ENCODE data around the gene PDHB.
"Not testable (repeated sequence)": the region's sequence is repeated elsewhere in the genome, so short reads cannot be mapped to it uniquely, and the experiment has no call there.

PDHB gene

GRCh38 chr3:58433400-58434167, at the start of gene PDHB:
Gene PDHB, minus strand, starts transcription at chr3:58433832. Its CDS starts 23 bp downstream, at chr3:58433809.
- peak; percentile 76 to 85 (median 81) for DNase-seq (ENCODE audit: low read depth in 3 of 3)

- DNase-seq (ENCODE audit: low read depth in 3 of 3), result no peak
These were observed 49.4 kb upstream of the PDHB start for GRCh38 chr3:58482917-58483636.

- DNase-seq (ENCODE audit: low read depth in 3 of 3), result no peak
These were observed 46.7 kb upstream of the PDHB start for GRCh38 chr3:58480309-58480708.

GRCh38 chr3:58478781-58479180, 45.1 kb upstream of the PDHB start:
- DNase-seq (ENCODE audit: low read depth in 3 of 3), result no peak

GRCh38 chr3:58474967-58475578, 41.4 kb upstream of the PDHB start:
- DNase-seq (ENCODE audit: low read depth in 3 of 3), result no peak

- no peak for DNase-seq (ENCODE audit: low read depth in 3 of 3)
These were observed 40.8 kb upstream of the PDHB start for GRCh38 chr3:58474348-58474911.

GRCh38 chr3:58473275-58473674, 39.6 kb upstream of the PDHB start:
- no peak for DNase-seq (ENCODE audit: low read depth in 3 of 3)

GRCh38 chr3:58471025-58471887, 37.6 kb upstream of the PDHB start:
- peak; percentile 16 to 54 (median 33) for DNase-seq (ENCODE audit: low read depth in 3 of 3)

GRCh38 chr3:58470363-58471024, 36.9 kb upstream of the PDHB start:
- no peak for DNase-seq (ENCODE audit: low read depth in 3 of 3)

GRCh38 chr3:58469096-58469495, 35.5 kb upstream of the PDHB start:
- no peak for DNase-seq (ENCODE audit: low read depth in 3 of 3)

- DNase-seq (ENCODE audit: low read depth in 3 of 3), result no peak
These were observed 33.4 kb upstream of the PDHB start for GRCh38 chr3:58466899-58467563.

- DNase-seq (ENCODE audit: low read depth in 3 of 3), result no peak
These were observed 31.2 kb upstream of the PDHB start for GRCh38 chr3:58464866-58465265.

- no peak for DNase-seq (ENCODE audit: low read depth in 3 of 3)
These were observed 30.3 kb upstream of the PDHB start for GRCh38 chr3:58463942-58464271.

- DNase-seq (ENCODE audit: low read depth in 3 of 3), result peak; percentile 59 to 77 (median 71)
These were observed 29.7 kb upstream of the PDHB start for GRCh38 chr3:58463181-58463941.

GRCh38 chr3:58462829-58463180, 29.2 kb upstream of the PDHB start:
- DNase-seq (ENCODE audit: low read depth in 3 of 3), result no peak

GRCh38 chr3:58459160-58459559, 25.5 kb upstream of the PDHB start:
- DNase-seq (ENCODE audit: low read depth in 3 of 3), result no peak

GRCh38 chr3:58452176-58452575, 18.5 kb upstream of the PDHB start:
- no peak for DNase-seq (ENCODE audit: low read depth in 3 of 3)

- no peak for DNase-seq (ENCODE audit: low read depth in 3 of 3)
These were observed 8.2 kb upstream of the PDHB start for GRCh38 chr3:58441514-58442450.

- DNase-seq (ENCODE audit: low read depth in 3 of 3), result not testable (repeated sequence)
These were observed 7.3 kb upstream of the PDHB start for GRCh38 chr3:58440996-58441355.
